Prostate gland (tissue), 2 donors: ENCODE data around the gene PPP3R2.

ENCODE experiments used
- CTCF ChIP-seq, 4 experiments: fragments of 200-600 bp in 2 of 4; fragments of 450-650 bp in 2 of 4; sonication (generic) in 2 of 4; IDR thresholded peaks; 1 replicate in 3 of 4; 2 replicates in 1 of 4; pipeline ENCODE4 v1.5.1; 2016 to 2019; ENCODE audit warnings: antibody characterized with exemption in 4 of 4, mild to moderate bottlenecking in 2 of 4, moderate library complexity in 2 of 4
- POLR2A ChIP-seq: fragments of 450-650 bp; IDR thresholded peaks from one replicate; pipeline ENCODE4 v1.6.1; 2016; ENCODE audit warnings: antibody characterized with exemption, mild to moderate bottlenecking

DNA sequence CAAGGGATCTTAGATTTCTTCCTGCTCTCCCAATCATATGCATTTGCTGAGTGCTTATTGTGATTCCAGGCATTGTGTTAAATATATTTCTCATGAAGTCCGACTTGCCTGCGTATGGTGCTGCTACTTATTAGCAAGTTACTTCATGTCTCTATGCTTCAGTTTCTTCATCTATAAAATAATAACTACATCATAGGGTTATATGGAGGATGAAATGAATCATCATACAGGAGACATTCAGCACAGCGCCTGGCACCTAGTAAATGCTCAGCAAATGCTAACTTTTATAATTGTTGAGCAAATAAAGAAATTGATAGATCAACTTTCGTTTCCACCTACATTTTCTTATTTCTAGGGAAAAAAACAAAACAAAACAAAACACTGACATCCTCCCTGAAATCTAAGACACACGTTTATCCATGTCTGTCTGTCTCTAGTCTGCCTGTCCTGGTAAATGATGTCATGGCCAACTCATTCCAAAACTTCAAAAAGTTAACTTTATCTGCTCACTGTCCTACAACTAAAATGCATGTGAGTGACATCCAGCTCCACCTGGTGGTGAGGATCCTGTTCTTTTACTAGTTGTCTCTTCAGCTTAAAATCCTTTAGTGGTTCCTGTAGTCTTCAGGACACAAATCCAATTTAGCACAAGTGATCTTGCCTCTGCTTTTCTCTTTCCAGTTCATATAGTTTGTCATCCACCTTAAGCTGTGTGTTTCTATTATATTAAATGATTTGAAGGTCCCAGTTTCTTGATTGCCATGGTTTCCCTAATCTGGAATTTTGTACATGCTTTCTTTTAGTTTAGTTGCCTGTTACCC, 27.7 kb downstream of the PPP3R2 start:
- TF ChIP-seq CTCF (IDR thresholded peaks at IDR 0.05) (peak; percentile 15 to 42 (median 34)), POLR2A (no peak)
